ENCODE data around the gene ST8SIA5. TPM values are rescaled to one million over a fixed set of nuclear protein-coding genes. Genes with fewer than 3 reads are reported as not detected.

The ST8SIA5 gene, protein sequence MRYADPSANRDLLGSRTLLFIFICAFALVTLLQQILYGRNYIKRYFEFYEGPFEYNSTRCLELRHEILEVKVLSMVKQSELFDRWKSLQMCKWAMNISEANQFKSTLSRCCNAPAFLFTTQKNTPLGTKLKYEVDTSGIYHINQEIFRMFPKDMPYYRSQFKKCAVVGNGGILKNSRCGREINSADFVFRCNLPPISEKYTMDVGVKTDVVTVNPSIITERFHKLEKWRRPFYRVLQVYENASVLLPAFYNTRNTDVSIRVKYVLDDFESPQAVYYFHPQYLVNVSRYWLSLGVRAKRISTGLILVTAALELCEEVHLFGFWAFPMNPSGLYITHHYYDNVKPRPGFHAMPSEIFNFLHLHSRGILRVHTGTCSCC
- 0.07 TPM in 1 of 2 replicates, not detected in the other for total RNA-seq

DNA sequence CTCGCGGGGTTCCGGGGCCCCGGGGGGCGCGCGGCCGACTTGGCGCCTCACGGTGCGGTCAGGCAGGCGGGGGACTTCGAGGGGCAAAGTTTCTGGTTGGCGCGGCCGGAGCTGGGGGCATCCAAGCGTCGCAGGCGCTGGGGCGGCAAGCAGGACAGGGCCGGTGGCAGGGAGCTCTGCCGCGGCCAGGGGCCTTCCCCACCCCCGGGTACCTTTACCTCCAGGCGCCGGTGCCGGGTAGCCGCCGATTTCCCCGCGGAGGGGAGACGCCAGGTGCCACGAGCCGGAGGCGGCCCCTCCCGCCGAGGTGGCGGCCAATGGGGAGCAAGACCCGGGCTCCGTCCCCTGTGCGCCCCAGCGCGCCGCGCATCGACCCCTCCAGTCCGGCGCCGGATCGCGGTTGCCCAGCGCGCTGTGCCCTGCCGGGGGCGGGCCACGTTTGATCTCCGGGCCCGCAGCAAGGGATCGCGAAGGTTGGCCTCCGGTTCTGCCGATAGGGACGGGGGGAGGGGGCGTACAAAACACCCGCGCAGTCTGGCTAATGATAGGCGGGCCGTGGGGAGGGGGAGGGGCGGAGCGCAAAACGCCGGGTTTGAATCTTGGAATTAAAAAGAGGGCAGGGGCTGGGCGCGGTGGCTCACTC is at the start of gene ST8SIA5:
Gene ST8SIA5 (minus strand): TSS at position 495 of the 643 bp plus-strand sequence. CDS start 545 bp downstream, outside the sequence.

DNA sequence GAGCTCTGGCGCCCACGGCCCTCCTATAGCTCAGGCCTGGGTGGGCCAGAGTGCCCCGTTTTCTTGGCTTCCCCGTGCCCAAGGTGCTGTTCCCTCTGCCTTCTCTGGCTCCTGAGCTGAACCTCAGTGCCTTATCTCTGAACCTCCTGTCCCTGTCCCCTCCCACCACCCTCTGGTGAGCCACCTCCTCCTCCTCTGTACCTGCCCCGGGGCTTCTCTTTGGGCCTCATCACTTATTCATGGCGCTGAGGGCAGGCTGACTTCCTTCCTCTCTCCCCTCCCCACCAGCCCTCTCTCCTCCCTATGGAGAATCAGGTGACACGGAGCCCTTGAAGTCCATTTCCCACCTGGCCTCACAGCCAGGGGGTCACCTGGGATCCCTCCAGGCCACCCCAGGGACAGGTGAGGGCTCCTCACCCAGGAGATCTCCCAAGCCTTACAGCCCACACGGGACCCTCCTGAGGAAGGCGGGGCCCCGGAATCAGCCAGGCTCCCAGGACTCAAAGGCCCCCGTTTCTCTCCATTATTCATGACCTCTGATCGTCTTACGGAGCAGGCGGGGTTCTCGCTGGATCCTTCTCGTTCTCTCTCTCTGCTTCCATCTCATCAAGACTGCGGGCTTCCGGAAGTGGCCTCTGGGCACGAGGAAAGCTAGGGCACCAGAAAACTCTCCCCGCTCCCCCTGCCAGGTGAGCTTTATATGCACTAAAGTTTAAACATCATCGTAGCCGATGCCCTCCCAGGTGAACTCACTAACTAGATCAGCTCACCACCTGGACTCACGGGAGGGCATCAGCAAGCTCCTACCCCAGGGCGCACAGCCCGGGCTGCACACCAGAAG is 99.5 kb downstream of the ST8SIA5 start, which contains the start of gene LOXHD1:
Gene LOXHD1 (minus strand): TSS at position 106 of the 841 bp plus-strand sequence. CDS start 187 bp downstream, outside the sequence.

Other genes with a start within 250 kb of the ST8SIA5 start
- gene LOXHD1, start 99.8 kb downstream of the ST8SIA5 start, total RNA-seq: under 0.01 TPM in 1 of 2 replicates, not detected in the other
- 8.2 and 22.8 TPM in 2 replicates for gene PIAS2, start 160.5 kb upstream of the ST8SIA5 start, total RNA-seq
- gene KATNAL2, start 160.5 kb upstream of the ST8SIA5 start, total RNA-seq: 0.34 and 3.9 TPM in 2 replicates